GM18951 (cell line): ENCODE data around the gene PRDM16.

Experiments
- POLR2A ChIP-seq: IDR thresholded peaks from 4 replicates; pipeline ENCODE4 v1.6.1; 2011; ENCODE audit warnings: mild to moderate bottlenecking; ENCODE audit not compliant: insufficient read length, insufficient read depth; ENCODE audit errors: extremely low read depth
- in situ Hi-C: fragments of 300-500 bp; cut with MboI; formaldehyde crosslinking; loops from one replicate; pipeline ENCODE4 v1.12.0; 2022; ENCODE audit warnings: low sequenced_read_pairs, mixed read lengths, inconsistent platforms; ENCODE audit not compliant: unreplicated experiment

Gene PRDM16

GRCh38 chr1:3225661-3226060 lies 156.7 kb downstream of the PRDM16 start:
- in situ Hi-C loops = no loop called here
- no peak for TF ChIP-seq POLR2A

- in situ Hi-C loops = no loop called here
- no peak for TF ChIP-seq POLR2A
These were observed 157.2 kb downstream of the PRDM16 start for GRCh38 chr1:3226191-3226590.

GRCh38 chr1:3226701-3227350 lies 157.8 kb downstream of the PRDM16 start:
- no peak for TF ChIP-seq POLR2A
- in situ Hi-C loops = no loop called here

GRCh38 chr1:3227351-3227704 lies 158.3 kb downstream of the PRDM16 start:
- TF ChIP-seq POLR2A = no peak

GRCh38 chr1:3227893-3228292 lies 158.9 kb downstream of the PRDM16 start:
- in situ Hi-C loops = no loop called here
- TF ChIP-seq POLR2A = no peak

More at GRCh38 chr1:3227351-3227704, 158.3 kb downstream of the PRDM16 start:
- in situ Hi-C loops = no loop called here

- TF ChIP-seq POLR2A = no peak
- in situ Hi-C loops = no loop called here
These were observed 160.2 kb downstream of the PRDM16 start for GRCh38 chr1:3229081-3229725.

- TF ChIP-seq POLR2A = no peak
- in situ Hi-C loops = no loop called here
These were observed 161.6 kb downstream of the PRDM16 start for GRCh38 chr1:3230553-3230952.

GRCh38 chr1:3231245-3231644 lies 162.2 kb downstream of the PRDM16 start:
- in situ Hi-C loops = no loop called here
- no peak for TF ChIP-seq POLR2A

DNA sequence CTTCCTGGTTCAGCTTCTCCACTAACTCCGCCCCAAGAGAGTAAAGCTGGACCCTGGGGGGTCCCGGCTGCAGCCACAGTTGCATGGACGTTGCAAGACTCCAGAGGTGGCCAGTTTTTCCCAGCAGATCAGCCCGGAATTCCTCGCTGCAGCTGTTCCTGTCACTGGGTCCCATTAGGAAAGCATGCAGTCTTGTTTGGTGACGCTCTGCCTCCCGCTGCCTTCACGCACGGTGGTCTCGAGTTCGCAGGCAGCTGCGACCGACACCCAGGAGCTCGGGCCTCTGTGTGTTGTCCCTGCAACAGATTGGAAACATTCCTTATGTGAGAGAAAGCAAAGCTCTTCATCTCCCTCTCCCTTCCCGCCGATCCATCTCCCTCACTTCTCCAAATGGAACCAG lies 162.8 kb downstream of the PRDM16 start:
- no peak for TF ChIP-seq POLR2A
- in situ Hi-C loops = no loop called here

DNA sequence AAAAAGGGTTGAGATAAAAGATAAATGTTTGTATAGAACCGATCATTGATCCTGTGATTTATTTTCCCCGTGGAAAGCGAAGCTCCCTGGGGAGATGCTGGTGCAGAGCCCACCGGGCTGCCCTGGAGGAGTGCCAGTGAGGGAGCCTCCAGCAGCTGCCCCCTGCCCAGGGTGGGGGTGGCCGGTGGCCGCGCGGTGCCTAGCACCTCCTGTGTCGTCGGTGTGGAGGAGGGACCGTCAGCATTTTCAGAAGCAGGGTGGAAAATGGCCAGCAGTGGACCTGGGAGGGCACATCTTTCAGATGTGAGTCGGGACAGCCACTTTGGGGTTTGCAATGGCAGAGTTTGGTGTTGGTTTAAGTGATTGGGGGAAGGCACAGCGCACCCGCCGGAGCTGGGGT lies 164.0 kb downstream of the PRDM16 start:
- in situ Hi-C loops = no loop called here
- no peak for TF ChIP-seq POLR2A

DNA sequence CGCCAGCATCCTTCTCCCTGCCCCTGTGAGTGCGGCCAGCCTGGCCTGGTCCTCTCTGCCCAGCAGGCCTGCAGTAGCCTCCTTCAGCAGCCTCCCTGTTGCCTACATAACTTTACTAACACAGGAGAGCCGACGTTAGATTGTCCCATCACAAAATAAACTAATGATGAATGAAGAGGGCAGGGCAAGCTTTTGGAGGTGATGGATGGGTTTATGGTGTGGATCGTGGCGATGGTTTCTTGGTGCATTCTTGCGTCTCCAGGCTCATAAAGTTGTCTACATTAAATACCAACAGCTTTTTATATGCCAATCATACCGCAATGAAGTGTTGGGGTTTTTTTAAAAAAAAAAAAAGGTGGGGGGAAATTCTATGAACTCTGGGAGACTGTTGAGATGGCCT lies 164.5 kb downstream of the PRDM16 start:
- no peak for TF ChIP-seq POLR2A
- in situ Hi-C loops = no loop called here

- TF ChIP-seq POLR2A = no peak
- in situ Hi-C loops = no loop called here
These were observed 165.3 kb downstream of the PRDM16 start for GRCh38 chr1:3234281-3234680.

DNA sequence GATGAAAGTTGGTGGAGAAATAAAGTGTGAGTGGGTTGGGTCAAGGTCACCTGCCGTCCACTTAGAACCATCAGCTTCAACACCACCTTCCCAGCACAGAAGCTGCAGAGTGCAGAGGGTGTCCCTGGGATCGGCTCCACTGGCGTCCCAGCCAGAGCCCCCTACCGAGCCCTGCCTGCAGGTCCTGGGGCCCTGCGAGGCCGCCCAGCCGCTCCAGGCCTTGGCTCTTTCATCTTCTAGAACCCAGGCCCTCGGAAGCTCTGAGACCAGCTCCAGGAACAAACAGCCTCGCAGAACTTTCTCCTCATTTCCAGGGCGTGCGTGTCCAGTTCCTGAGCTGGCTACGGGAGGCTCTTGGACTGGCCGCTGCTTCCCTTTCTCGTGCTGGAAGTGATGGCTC lies 166.0 kb downstream of the PRDM16 start:
- in situ Hi-C loops = no loop called here
- no peak for TF ChIP-seq POLR2A

DNA sequence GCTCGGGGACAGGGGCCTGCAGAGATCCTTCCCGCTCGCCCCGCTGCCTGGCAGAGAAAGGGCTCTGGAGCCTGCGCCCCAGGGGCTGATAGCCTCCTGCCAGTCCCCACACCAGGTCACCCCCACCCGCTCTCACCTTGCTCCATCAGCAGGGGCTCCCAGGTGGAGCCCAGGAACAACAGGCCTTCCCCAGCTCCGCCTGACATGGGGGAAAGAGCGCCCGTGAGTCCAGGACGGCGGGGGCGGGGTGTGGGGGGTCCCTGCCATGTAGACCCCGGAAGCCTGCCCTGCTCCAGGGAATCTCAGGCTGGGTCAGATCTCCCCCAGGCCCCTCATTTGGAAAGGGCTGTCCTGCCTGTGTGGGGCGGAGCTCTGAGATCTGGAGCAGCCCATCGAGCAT lies 166.5 kb downstream of the PRDM16 start:
- in situ Hi-C loops = no loop called here
- TF ChIP-seq POLR2A = no peak

DNA sequence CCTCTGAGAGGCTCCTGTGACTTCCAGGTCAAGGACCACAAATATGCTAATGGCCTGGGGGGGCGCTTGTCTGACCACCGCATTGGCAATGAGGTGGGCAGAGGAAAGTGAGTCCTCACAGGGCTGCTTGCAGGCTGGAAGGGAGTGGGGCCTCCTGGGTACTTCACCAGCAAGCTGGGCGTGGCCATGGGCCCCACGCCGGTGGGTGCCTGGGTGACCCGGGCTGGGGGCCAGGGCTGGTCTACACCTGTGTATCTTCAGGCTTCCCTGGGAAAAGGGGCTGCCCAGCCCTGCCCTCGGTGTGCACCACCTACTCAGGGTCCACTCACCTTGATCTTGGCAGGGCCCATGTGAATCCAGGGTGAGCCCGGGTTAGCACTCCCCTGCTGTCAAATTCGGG lies 167.4 kb downstream of the PRDM16 start:
- no peak for TF ChIP-seq POLR2A
- in situ Hi-C loops = no loop called here

GRCh38 chr1:3236955-3237354 lies 168.0 kb downstream of the PRDM16 start:
- in situ Hi-C loops = no loop called here

More at GRCh38 chr1:3236955-3237354, 168.0 kb downstream of the PRDM16 start:
- no peak for TF ChIP-seq POLR2A
